Measurements from ENCODE around the gene ZNF385C.
"Not testable (repeated sequence)": the region's sequence is repeated elsewhere in the genome, so short reads cannot be mapped to it uniquely, and the experiment has no call there.

- TF ChIP-seq EZH2 (IDR thresholded peaks at IDR 0.05); POLR2AphosphoS5 (IDR thresholded peaks at IDR 0.05; ENCODE audit: borderline replicate concordance, low read depth, low read length); FOXP2 (optimal IDR thresholded peaks at IDR 0.05; ENCODE audit: control extremely low read depth, extremely low read length, insufficient read depth): not testable (repeated sequence)
Measured at GRCh38 chr17:42020845-42021244, 77.4 kb downstream of the ZNF385C start.
